Parathyroid adenoma (tissue), 2 donors: ENCODE measurements around the gene ITPR3.
A peak's percentile ranks its signal among the peaks of the same experiment; 100 is the strongest.
"Not testable (repeated sequence)": the region's sequence is repeated elsewhere in the genome, so short reads cannot be mapped to it uniquely, and the experiment has no call there.

Experiments used
- H2AFZ ChIP-seq: fragments of 300-600 bp; sonication (generic); one replicate; pipeline ENCODE4 v1.7.0; 2017; ENCODE audit warnings: antibody characterized with exemption, mild to moderate bottlenecking
- H3K27ac ChIP-seq: fragments of 300-600 bp; sonication (generic); one replicate; pipeline ENCODE4 v1.7.0; 2017
- H3K27me3 ChIP-seq: fragments of 300-600 bp; sonication (generic); one replicate; pipeline ENCODE4 v1.7.0; 2017; ENCODE audit warnings: low read length; ENCODE audit not compliant: control insufficient read depth, insufficient read depth
- H3K36me3 ChIP-seq: fragments of 300-600 bp; sonication (generic); one replicate; pipeline ENCODE4 v1.7.0; 2017; ENCODE audit warnings: low read length; ENCODE audit not compliant: control insufficient read depth, insufficient read depth
- H3K4me1 ChIP-seq: fragments of 300-600 bp; sonication (generic); one replicate; pipeline ENCODE4 v1.7.0; 2017; ENCODE audit warnings: control low read depth
- H3K4me2 ChIP-seq: fragments of 300-600 bp; sonication (generic); one replicate; pipeline ENCODE4 v1.7.0; 2017; ENCODE audit warnings: low read length
- H3K4me3 ChIP-seq: fragments of 300-600 bp; sonication (generic); one replicate; pipeline ENCODE4 v1.7.0; 2017; ENCODE audit warnings: low read depth, low read length
- H3K79me2 ChIP-seq: fragments of 300-600 bp; sonication (generic); one replicate; pipeline ENCODE4 v1.7.0; 2017; ENCODE audit warnings: control low read depth
- H3K9ac ChIP-seq: fragments of 300-600 bp; sonication (generic); one replicate; pipeline ENCODE4 v1.7.0; 2017; ENCODE audit warnings: mild to moderate bottlenecking
- H3K9me3 ChIP-seq: fragments of 300-600 bp; sonication (generic); one replicate; pipeline ENCODE4 v1.7.0; 2017; ENCODE audit warnings: low read length; ENCODE audit not compliant: control insufficient read depth
- CTCF ChIP-seq: fragments of 300-600 bp; sonication (generic); IDR thresholded peaks from one replicate; pipeline ENCODE4 v1.7.0; 2017; ENCODE audit warnings: antibody characterized with exemption, mild to moderate bottlenecking
- donor health status: primary hyperparathyroidism.

Gene ITPR3

DNA sequence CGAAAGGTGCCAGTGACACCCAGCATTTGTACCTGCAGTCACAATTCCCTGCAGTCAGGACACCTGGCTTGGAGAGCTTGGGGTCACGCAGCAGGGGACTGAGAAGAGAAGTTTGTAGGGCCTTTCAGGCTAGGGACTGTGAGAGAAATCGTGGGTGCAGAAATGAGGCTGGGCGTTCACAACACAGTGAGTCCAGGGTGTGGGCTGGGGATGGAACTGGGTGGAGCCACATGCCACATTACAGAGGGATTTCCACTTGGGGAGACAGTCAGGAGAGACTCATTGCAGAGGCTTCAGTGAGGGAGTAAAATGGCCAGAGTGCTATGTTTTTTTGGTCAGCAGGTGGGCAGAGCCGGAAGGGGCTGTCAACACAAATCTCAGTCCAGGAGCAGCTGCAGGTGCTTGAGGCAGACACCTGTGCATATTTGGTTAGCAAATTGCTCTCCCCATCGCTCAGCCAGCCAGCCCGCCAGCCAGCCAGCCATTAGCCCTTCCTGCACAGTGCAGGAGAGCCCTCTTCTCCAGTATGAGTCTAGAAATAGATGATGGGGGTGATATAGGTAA is 7.4 kb downstream of the ITPR3 start:
- Histone ChIP-seq H3K9me3 (no peaks in the 10 kb centered on the region), H3K27me3 (no peaks in the 10 kb centered on the region), H3K79me2 (no peaks in the 10 kb centered on the region), H3K36me3 (no peaks in the 10 kb centered on the region), H3K27ac (no peak overlapping the region), H3K9ac (no peak overlapping the region), H3K4me2 (no peak overlapping the region), H3K4me1 (no peaks in the 10 kb centered on the region), H2AFZ (no peak overlapping the region), H3K4me3 (no peak overlapping the region)
- TF ChIP-seq CTCF, result no peak

DNA sequence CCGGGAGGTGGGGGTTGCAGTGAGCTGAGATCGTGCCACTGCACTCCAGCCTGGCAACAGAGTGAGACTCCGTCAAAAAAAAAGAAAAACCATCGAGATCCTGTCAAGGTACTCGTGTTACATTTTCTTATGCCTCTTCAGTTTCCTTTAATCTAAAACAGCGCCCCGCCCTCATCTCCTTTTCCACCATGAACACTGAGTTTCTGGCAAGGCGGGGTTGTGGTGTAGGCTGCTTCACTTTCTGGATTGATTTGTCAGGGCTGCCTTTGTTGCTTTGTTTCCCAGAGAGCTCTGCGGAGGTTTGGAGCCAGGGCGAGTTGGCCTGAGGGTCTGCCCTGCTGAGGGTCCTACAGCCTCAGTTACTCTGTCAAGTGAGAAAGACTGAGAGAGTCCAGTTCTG is 8.9 kb downstream of the ITPR3 start:
- no peaks in the 10 kb centered on the region for H3K36me3 ChIP-seq
- H3K27ac ChIP-seq, result no peak overlapping the region
- H3K4me3 ChIP-seq, result no peak overlapping the region
- no peak overlapping the region for H3K9ac ChIP-seq
- H3K27me3 ChIP-seq, result no peaks in the 10 kb centered on the region
- TF ChIP-seq CTCF, result no peak
- no peak overlapping the region for H3K4me2 ChIP-seq
- H3K9me3 ChIP-seq, result no peaks in the 10 kb centered on the region
- H2AFZ ChIP-seq, result no peak overlapping the region
- H3K79me2 ChIP-seq, result no peaks in the 10 kb centered on the region
- peaks cover 2% of the 10 kb centered on the region for H3K4me1 ChIP-seq

- H3K36me3 ChIP-seq, H3K4me1 ChIP-seq, H3K4me2 ChIP-seq, H2AFZ ChIP-seq, H3K27ac ChIP-seq, H3K9me3 ChIP-seq, H3K27me3 ChIP-seq, H3K79me2 ChIP-seq, H3K9ac ChIP-seq, H3K4me3 ChIP-seq: not testable (repeated sequence)
Measured at GRCh38 chr6:33631521-33631920, 10.4 kb downstream of the ITPR3 start.

DNA sequence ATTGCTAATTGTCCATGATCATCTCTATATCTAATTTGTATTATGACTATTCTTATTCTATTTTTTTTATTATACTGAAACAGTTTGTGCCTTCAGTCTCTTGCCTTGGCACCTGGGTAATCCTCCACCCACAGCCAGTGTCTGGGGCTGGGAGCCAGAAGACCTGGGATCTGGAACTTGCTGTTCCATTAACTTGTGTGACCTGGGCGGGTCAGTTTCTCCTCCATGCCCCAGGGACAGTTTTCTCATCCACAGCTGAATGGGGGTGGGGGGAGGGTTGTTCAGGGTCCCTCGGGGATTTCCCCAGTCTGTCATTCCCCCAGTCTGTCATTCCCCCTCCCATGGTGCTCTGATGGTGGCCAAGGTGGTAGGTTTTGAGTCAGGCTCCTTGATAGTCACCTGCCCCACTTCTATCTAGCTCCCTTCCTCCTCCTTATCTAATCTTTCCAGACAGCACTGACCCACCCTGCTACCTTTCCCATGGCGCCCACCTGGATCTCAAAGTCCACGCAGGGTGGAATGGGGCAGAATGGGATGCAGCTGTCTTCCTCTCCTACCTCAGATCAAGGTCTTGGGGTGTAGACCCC is 10.9 kb downstream of the ITPR3 start:
- H3K9me3 ChIP-seq, result no peaks in the 10 kb centered on the region
- H3K9ac ChIP-seq, result no peak overlapping the region
- peaks cover 2% of the 10 kb centered on the region for H3K4me1 ChIP-seq
- no peak overlapping the region for H3K4me3 ChIP-seq
- no peaks in the 10 kb centered on the region for H3K79me2 ChIP-seq
- no peak for TF ChIP-seq CTCF
- no peaks in the 10 kb centered on the region for H3K36me3 ChIP-seq
- H2AFZ ChIP-seq, result no peak overlapping the region
- H3K27me3 ChIP-seq, result no peaks in the 10 kb centered on the region
- H3K4me2 ChIP-seq, result no peak overlapping the region
- H3K27ac ChIP-seq, result no peak overlapping the region

DNA sequence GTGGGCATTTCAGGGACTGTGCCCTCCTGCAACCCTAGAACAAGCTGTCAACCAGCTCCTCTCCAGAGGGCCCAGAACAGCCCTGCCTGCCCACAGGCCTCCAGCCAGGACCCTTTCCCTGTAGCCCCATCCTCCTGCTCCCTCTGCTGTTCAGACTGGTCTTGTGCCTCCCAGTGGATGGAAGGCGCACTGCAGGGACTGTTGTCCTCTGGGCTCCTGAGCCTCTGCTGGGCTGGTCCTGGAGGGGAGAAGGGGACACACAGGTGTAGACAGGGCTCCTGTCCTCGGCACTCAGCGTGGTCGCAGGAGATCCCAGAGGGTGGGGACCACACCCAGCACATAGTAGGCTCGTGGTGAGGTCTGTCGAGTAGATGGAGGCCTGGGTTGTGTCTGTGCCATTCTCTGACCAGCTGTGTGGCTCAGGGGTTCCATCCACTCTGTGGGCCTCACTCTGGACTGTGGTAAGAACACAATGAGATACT is 11.5 kb downstream of the ITPR3 start:
- TF ChIP-seq CTCF, result peak; percentile 42
- Histone ChIP-seq H3K9me3 (no peaks in the 10 kb centered on the region), H3K4me3 (no peak overlapping the region), H3K27me3 (no peaks in the 10 kb centered on the region), H2AFZ (peak overlapping the region; percentile 79), H3K27ac (no peak overlapping the region), H3K4me2 (peak overlapping the region; percentile 83), H3K79me2 (no peaks in the 10 kb centered on the region), H3K36me3 (no peaks in the 10 kb centered on the region), H3K4me1 (peaks cover 2% of the 10 kb centered on the region), H3K9ac (no peak overlapping the region)
